IMR-90 (cell line): ENCODE results near the gene TNKS2. TPM values are rescaled to one million over a fixed set of nuclear protein-coding genes. Genes with fewer than 3 reads are reported as not detected.
A peak's percentile ranks its signal among the peaks of the same experiment; 100 is the strongest.

Source experiments
- ATAC-seq: fragments of 200-7000 bp; cut with Tn5 transposase; 2 replicates; pipeline ENCODE4 v1.9.1; 2020; ENCODE audit warnings: low read depth, mild to moderate bottlenecking, moderate library complexity
- BruUV-seq: library from RNA; stranded (reverse); fragments of 400-500 nt; replicated peaks from 2 replicates; lab custom pipeline; 2021; lab: Mats Ljungman, UMichigan
- CTCF ChIA-PET: fragments of 300-600 bp; formaldehyde crosslinking; extraction: SDS; loops from one replicate; lab custom pipeline; 2021; ENCODE audit warnings: antibody characterized with exemption; lab: Yijun Ruan, JAX
- POLR2A ChIA-PET: fragments of 300-600 bp; sonication (Branson Sonifier 250); formaldehyde crosslinking; loops from one replicate; lab custom pipeline; 2022; ENCODE audit warnings: antibody characterized with exemption; ENCODE audit not compliant: unreplicated experiment; lab: Charles Lee
- DNase-seq: peaks from one replicate; pipeline ENCODE4 v3.0.0; 2013
- H2AFZ ChIP-seq: replicated peaks from 2 replicates; pipeline ENCODE3; 2013; ENCODE audit warnings: low read length, mild to moderate bottlenecking; ENCODE audit not compliant: poor library complexity
- H2AK5ac ChIP-seq: 2 replicates; pipeline ENCODE4 v1.6.1; 2013; ENCODE audit warnings: low read depth, low read length, inconsistent platforms
- H2AK9ac ChIP-seq: replicated peaks from 2 replicates; pipeline ENCODE3; 2013; ENCODE audit warnings: mild to moderate bottlenecking, low read depth, low read length, moderate library complexity; ENCODE audit not compliant: poor library complexity
- H2BK120ac ChIP-seq: 2 replicates; pipeline ENCODE4 v1.6.1; 2013; ENCODE audit warnings: low read depth, low read length, inconsistent platforms
- H2BK15ac ChIP-seq: 3 replicates; pipeline ENCODE4 v1.6.1; 2013; ENCODE audit warnings: low read depth, low read length, inconsistent platforms
- H2BK20ac ChIP-seq: 2 replicates; pipeline ENCODE4 v1.6.1; 2013; ENCODE audit warnings: low read depth, mild to moderate bottlenecking, inconsistent platforms, low read length, moderate library complexity
- H2BK5ac ChIP-seq: 2 replicates; pipeline ENCODE4 v1.6.1; 2013; ENCODE audit warnings: mild to moderate bottlenecking, low read depth, low read length, inconsistent platforms; ENCODE audit not compliant: poor library complexity, severe bottlenecking
- H3K14ac ChIP-seq: replicated peaks from 2 replicates; pipeline ENCODE4 v1.6.1; 2013; ENCODE audit warnings: low read depth, low read length, inconsistent platforms
- H3K18ac ChIP-seq: 2 replicates; pipeline ENCODE4 v1.6.1; 2013; ENCODE audit warnings: low read depth, low read length, control low read depth
- H3K23ac ChIP-seq: 2 replicates; pipeline ENCODE4 v1.6.1; 2013; ENCODE audit warnings: low read depth, low read length, inconsistent platforms
- H3K27ac ChIP-seq: 2 replicates; pipeline ENCODE4 v1.5.1; 2013; ENCODE audit warnings: mild to moderate bottlenecking, control low read depth, low read length; ENCODE audit not compliant: insufficient read depth
- H3K27me3 ChIP-seq: 2 replicates; pipeline ENCODE4 v1.6.1; 2013; ENCODE audit warnings: low read length; ENCODE audit not compliant: control insufficient read depth, insufficient read depth
- H3K36me3 ChIP-seq: 2 replicates; pipeline ENCODE4 v1.6.1; 2013; ENCODE audit warnings: low read length, mixed read lengths; ENCODE audit not compliant: control insufficient read depth, insufficient read depth
- H3K4ac ChIP-seq: 2 replicates; pipeline ENCODE4 v1.6.1; 2013; ENCODE audit warnings: low read depth, low read length, inconsistent platforms
- H3K4me1 ChIP-seq: 2 replicates; pipeline ENCODE4 v1.6.1; 2013; ENCODE audit warnings: low read length, mixed read lengths; ENCODE audit not compliant: control insufficient read depth, insufficient read depth
- H3K4me2 ChIP-seq: 2 replicates; pipeline ENCODE4 v1.6.1; 2013; ENCODE audit warnings: low read depth, mild to moderate bottlenecking, control low read depth, low read length, moderate library complexity
- H3K4me3 ChIP-seq: 2 replicates; pipeline ENCODE4 v1.5.1; 2013; ENCODE audit warnings: low read depth, mild to moderate bottlenecking, control low read depth, low read length, moderate library complexity; ENCODE audit not compliant: insufficient read depth
- H3K56ac ChIP-seq: 2 replicates; pipeline ENCODE4 v1.6.1; 2013; ENCODE audit warnings: low read length, inconsistent platforms; ENCODE audit not compliant: insufficient read depth; ENCODE audit errors: extremely low read depth
- H3K79me1 ChIP-seq, 2 experiments: 2 replicates each; pipeline ENCODE4 v1.6.1; 2013; ENCODE audit warnings: low read length in 2 of 2, inconsistent platforms in 1 of 2, low read depth in 1 of 2
- H3K9ac ChIP-seq: 2 replicates; pipeline ENCODE4 v1.6.1; 2013; ENCODE audit warnings: low read depth, low read length, control low read depth
- H3K9me1 ChIP-seq: 2 replicates; pipeline ENCODE4 v1.6.1; 2013; ENCODE audit warnings: low read length, inconsistent platforms; ENCODE audit not compliant: insufficient read depth
- H3K9me3 ChIP-seq: 2 replicates; pipeline ENCODE4 v1.6.1; 2013; ENCODE audit warnings: low read length; ENCODE audit not compliant: control insufficient read depth, insufficient read depth
- H4K20me1 ChIP-seq: 2 replicates; pipeline ENCODE4 v1.6.1; 2013; ENCODE audit warnings: low read length, inconsistent platforms; ENCODE audit not compliant: insufficient read depth
- H4K5ac ChIP-seq: 2 replicates; pipeline ENCODE4 v1.6.1; 2013; ENCODE audit warnings: mild to moderate bottlenecking, low read depth, low read length, control low read depth
- H4K8ac ChIP-seq, 2 experiments: 2 replicates each; pipeline ENCODE4 v1.6.1; 2013; ENCODE audit warnings: low read depth in 2 of 2, low read length in 2 of 2, control low read depth in 1 of 2, inconsistent platforms in 1 of 2
- H4K91ac ChIP-seq: 2 replicates; pipeline ENCODE4 v1.6.1; 2013; ENCODE audit warnings: low read depth, low read length, inconsistent platforms; ENCODE audit not compliant: insufficient read depth
- BHLHE40 ChIP-seq: fragments of 150-350 bp; IDR thresholded peaks from 2 replicates; pipeline ENCODE4 v1.6.1; 2016; ENCODE audit warnings: mild to moderate bottlenecking, low read depth, low read length
- CEBPB ChIP-seq: IDR thresholded peaks from 2 replicates; pipeline ENCODE4 v1.6.1; 2012; ENCODE audit warnings: low read depth, low read length, improper control_type of control experiment
- CHD1 ChIP-seq: IDR thresholded peaks from 2 replicates; pipeline ENCODE4 v1.6.1; 2012; ENCODE audit warnings: low read depth, low read length, improper control_type of control experiment
- CTCF ChIP-seq: conservative IDR thresholded peaks from 2 replicates; pipeline ENCODE4 v1.5.1; 2012; ENCODE audit warnings: mild to moderate bottlenecking, low read depth, low read length, improper control_type of control experiment
- ELK1 ChIP-seq: fragments of 150-350 bp; IDR thresholded peaks from 2 replicates; pipeline ENCODE4 v1.6.1; 2016; ENCODE audit warnings: low read depth, mild to moderate bottlenecking, low read length, moderate library complexity, borderline replicate concordance
- FOS ChIP-seq: fragments of 150-350 bp; IDR thresholded peaks from 2 replicates; pipeline ENCODE4 v1.6.1; 2016; ENCODE audit warnings: low read depth, low read length
- MAFK ChIP-seq: IDR thresholded peaks from 2 replicates; pipeline ENCODE4 v1.6.1; 2012; ENCODE audit warnings: low read depth, low read length, improper control_type of control experiment
- MAZ ChIP-seq: IDR thresholded peaks from 2 replicates; pipeline ENCODE4 v1.6.1; 2012; ENCODE audit warnings: low read depth, mild to moderate bottlenecking, low read length, improper control_type of control experiment, moderate library complexity, borderline replicate concordance
- MXI1 ChIP-seq: IDR thresholded peaks from 2 replicates; pipeline ENCODE4 v1.6.1; 2012; ENCODE audit warnings: low read depth, mild to moderate bottlenecking, low read length, moderate library complexity, borderline replicate concordance
- NFE2L2 ChIP-seq: fragments of 150-350 bp; IDR thresholded peaks from 2 replicates; pipeline ENCODE4 v1.6.1; 2016; ENCODE audit warnings: low read depth, mild to moderate bottlenecking, low read length
- POLR2A ChIP-seq: IDR thresholded peaks from 2 replicates; pipeline ENCODE4 v1.6.1; 2012; ENCODE audit warnings: mild to moderate bottlenecking, low read depth, low read length
- RAD21 ChIP-seq: IDR thresholded peaks from 2 replicates; pipeline ENCODE4 v1.6.1; 2012; ENCODE audit warnings: low read length, improper control_type of control experiment
- RCOR1 ChIP-seq: IDR thresholded peaks from 2 replicates; pipeline ENCODE4 v1.6.1; 2012; ENCODE audit warnings: mild to moderate bottlenecking, low read length, improper control_type of control experiment; ENCODE audit not compliant: insufficient replicate concordance
- RFX5 ChIP-seq: IDR thresholded peaks from 2 replicates; pipeline ENCODE4 v1.8.0; 2012; ENCODE audit warnings: low read depth, mild to moderate bottlenecking, low read length, moderate library complexity
- SMC3 ChIP-seq: fragments of 150-350 bp; IDR thresholded peaks from 2 replicates; pipeline ENCODE4 v1.6.1; 2016; ENCODE audit warnings: low read depth, mild to moderate bottlenecking, antibody characterized with exemption, low read length, moderate library complexity
- USF2 ChIP-seq: fragments of 150-350 bp; IDR thresholded peaks from 2 replicates; pipeline ENCODE4 v1.6.1; 2017; ENCODE audit warnings: mild to moderate bottlenecking, antibody characterized with exemption, low read length, low read depth
- WGBS, 2 experiments: methylation state at CpG; one replicate each; pipeline versions ENCODE4 v1.1.5 to v1.1.7; 2013; ENCODE audit warnings: missing lambda C conversion rate in 2 of 2; ENCODE audit not compliant: insufficient read length in 1 of 2; ENCODE audit errors: extremely low coverage in 2 of 2; 5-methylcytosine and 5-hydroxymethylcytosine counted together
- dilution Hi-C: fragments of 300-500 bp; cut with HindIII; formaldehyde crosslinking; loops from one replicate; pipeline ENCODE4 v1.14.3; 2018; ENCODE audit warnings: low sequenced_read_pairs; ENCODE audit not compliant: unreplicated experiment
- in situ Hi-C: fragments of 300-500 bp; cut with MboI; formaldehyde crosslinking; loops from 3 replicates; pipeline ENCODE4 v1.14.3; 2019; ENCODE audit warnings: low sequenced_read_pairs, inconsistent platforms, mixed read lengths
- intact Hi-C: fragments of 100-400 bp; cut with micrococcal nuclease; formaldehyde crosslinking; loops from 2 replicates; pipeline ENCODE4 v1.10.0; 2022
- polyA plus RNA-seq, 3 experiments: library from polyadenylated mRNA; depleted of rRNA; stranded (reverse); fragments of >200 nt; gene quantifications; 2 replicates each; pipeline ENCODE4 v1.2.3, GENCODE V29; 2012; ENCODE audit warnings: low replicate concordance in 1 of 3
- total RNA-seq: library from RNA; depleted of rRNA; stranded (reverse); fragments of >200 nt; gene quantifications from 2 replicates; pipeline ENCODE4 v1.2.3, GENCODE V29; 2012

TNKS2 gene
- total and polyA plus RNA-seq, 2 of the 4 experiments (the other 2 are of a cell fraction): 17.0 to 41.4 TPM

- intact Hi-C loops: no loop called here
- TF ChIP-seq SMC3: no peak
- peak; percentile 11; the same call in 1 of the 2 replicates for TF ChIP-seq FOS
- TF ChIP-seq NFE2L2: no peak
- no peak for TF ChIP-seq RFX5
- no peak for TF ChIP-seq RCOR1
- TF ChIP-seq CHD1: no peak
- TF ChIP-seq CEBPB: peak; percentile 83
- no peak for TF ChIP-seq ELK1
- TF ChIP-seq CTCF: no peak
- TF ChIP-seq POLR2A: no peak
- no peak for TF ChIP-seq USF2
- TF ChIP-seq RAD21: no peak
- TF ChIP-seq MAZ: no peak
- no peak for TF ChIP-seq MAFK
- no peak for TF ChIP-seq BHLHE40
- no peak for TF ChIP-seq MXI1
- CTCF ChIA-PET: no interaction called here
- H4K5ac ChIP-seq: no peak overlapping the region
- H3K4ac ChIP-seq: no peak overlapping the region
- H3K27me3 ChIP-seq: no peaks in the 10 kb centered on the region; the same call in 1 of the 2 replicates
- H2BK5ac ChIP-seq: no peak overlapping the region
- H3K18ac ChIP-seq: no peak overlapping the region
- no peaks in the 10 kb centered on the region for H3K79me1 ChIP-seq
- H3K9ac ChIP-seq: no peak overlapping the region
- H2BK120ac ChIP-seq: no peak overlapping the region
- H3K23ac ChIP-seq: no peak overlapping the region
- no peaks in the 10 kb centered on the region for H4K20me1 ChIP-seq
- no peak overlapping the region for H4K8ac ChIP-seq
- no peak overlapping the region for H3K27ac ChIP-seq
- DNase-seq (peak; percentile 61), ATAC-seq (peak; percentile 32; the same call in 1 of the 2 replicates)
- no peak overlapping the region for H3K4me3 ChIP-seq
- in situ Hi-C loops: no loop called here
- H3K9me1 ChIP-seq: no peaks in the 10 kb centered on the region
- H2AFZ ChIP-seq: no peak overlapping the region
- BruUV-seq: no TSS peak
- dilution Hi-C loops: no loop called here
- H3K36me3 ChIP-seq: no peaks in the 10 kb centered on the region
- H2BK20ac ChIP-seq: no peak overlapping the region
- WGBS, 2 experiments: no CpG with 5 or more reads among the region's 3 CpGs
- no peaks in the 10 kb centered on the region for H3K9me3 ChIP-seq
- no peak overlapping the region for H2BK15ac ChIP-seq
- H4K91ac ChIP-seq: no peak overlapping the region
- H2AK9ac ChIP-seq: no peak overlapping the region
- H2AK5ac ChIP-seq: no peak overlapping the region
- no peak overlapping the region for H3K4me2 ChIP-seq
- POLR2A ChIA-PET: no interaction called here
- H3K4me1 ChIP-seq: no peaks in the 10 kb centered on the region
- H3K56ac ChIP-seq: no peak overlapping the region
- no peak overlapping the region for H3K14ac ChIP-seq
These were observed 30.1 kb upstream of the TNKS2 start for GRCh38 chr10:91768123-91768522.
